ENCODE measurements around the gene ZNF287.

ZNF287 gene

DNA sequence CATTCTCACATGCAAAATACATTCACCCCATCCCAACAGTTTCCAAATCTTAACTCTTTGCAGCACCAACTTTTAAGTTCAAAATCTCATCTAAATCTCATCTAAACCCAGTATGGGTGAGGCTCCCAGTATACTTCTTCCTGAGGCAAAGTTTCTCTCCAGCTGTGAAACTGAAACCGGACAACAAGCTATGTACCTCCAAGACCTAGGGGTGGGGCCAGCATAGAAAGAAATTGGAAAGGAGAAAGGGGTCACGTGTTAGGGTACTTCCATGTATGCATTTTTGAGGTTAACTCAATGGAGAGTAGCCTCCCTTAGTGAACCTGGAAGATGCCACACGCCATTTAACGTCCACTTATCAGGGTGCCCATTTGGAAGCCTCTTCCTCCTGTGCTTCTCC lies 53.1 kb downstream of the ZNF287 start:
- no peak for DNase-seq

DNA sequence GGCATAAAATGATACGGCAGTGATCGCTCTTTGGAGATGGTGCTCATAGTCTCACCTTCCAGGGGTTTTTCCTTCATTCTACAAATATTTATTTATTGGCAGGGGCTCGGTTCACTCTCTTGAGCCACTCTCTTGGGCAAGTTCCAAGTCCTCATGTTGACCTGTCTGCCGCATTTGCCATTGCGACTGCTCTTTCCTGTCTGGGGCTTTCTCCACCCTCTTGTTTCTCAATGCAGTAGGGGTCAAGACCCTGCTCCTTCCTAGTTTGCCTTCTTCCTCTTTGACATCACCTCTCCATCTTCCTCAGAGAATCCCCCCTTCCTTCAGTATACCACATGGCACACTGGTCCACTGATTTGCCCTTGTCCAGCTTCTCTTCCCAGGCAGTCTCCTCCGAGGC lies 55.1 kb downstream of the ZNF287 start:
- no peak for DNase-seq

- no peak for DNase-seq
Measured at GRCh38 chr17:16512011-16512410, 57.0 kb downstream of the ZNF287 start.

- DNase-seq = no peak
Measured at GRCh38 chr17:16511593-16511992, 57.4 kb downstream of the ZNF287 start.

- no peak for DNase-seq
Measured at GRCh38 chr17:16507918-16508533, 61.0 kb downstream of the ZNF287 start.

GRCh38 chr17:16506188-16506587 lies 62.8 kb downstream of the ZNF287 start:
- no peak for DNase-seq

GRCh38 chr17:16504984-16505383 lies 64.0 kb downstream of the ZNF287 start:
- DNase-seq = no peak
